DND-41 (cell line): ENCODE results near the gene IBA57.

Source experiments
- EZH2 ChIP-seq: IDR thresholded peaks from 3 replicates; pipeline ENCODE4 v1.6.1; 2012; ENCODE audit warnings: borderline replicate concordance, low read depth, mild to moderate bottlenecking, moderate library complexity, low read length, inconsistent platforms; ENCODE audit not compliant: severe bottlenecking
- TF ChIP-seq, protein P1 (sequence below): IDR thresholded peaks from 2 replicates; pipeline ENCODE4 v1.5.1; 2012; ENCODE audit warnings: borderline replicate concordance, low read length, moderate library complexity, mild to moderate bottlenecking; ENCODE audit not compliant: poor library complexity, severe bottlenecking; ENCODE audit errors: extremely low read depth

DNA sequence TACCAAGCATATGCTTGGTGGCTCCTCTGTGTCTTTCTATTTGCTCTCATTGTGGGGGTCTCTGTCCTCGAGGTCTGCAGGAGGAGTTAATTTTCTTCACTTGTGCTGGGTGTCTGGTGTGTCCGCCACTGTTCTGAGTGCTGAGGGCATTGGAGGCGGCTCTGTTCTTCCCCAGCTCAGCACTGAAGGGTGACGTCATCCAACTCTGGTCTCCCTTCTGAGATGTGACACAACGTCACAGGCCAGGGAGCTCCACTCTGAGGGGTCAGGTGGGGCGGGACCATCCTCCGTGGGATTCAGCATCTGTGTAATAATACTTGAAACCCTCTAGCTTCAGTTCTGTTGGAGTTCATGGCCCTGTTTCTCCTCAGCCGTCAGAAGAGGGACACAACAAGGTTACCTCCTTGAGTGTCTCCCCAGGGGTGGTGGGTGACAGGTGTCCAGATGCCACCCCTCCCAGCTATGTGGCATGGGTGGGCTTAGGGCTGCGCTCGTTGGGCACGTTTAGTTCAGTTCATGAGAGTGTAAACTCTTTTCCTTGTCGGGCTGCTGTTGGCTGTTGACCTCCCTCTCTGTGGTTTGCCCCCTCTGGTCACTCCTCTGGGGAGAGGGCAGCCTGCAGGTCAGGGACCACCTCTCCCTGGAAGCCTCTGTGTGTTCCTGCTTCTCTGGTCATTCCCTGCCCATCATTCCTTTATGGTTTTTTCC is 3.1 kb downstream of the IBA57 start:
- TF ChIP-seq, protein P1, sequence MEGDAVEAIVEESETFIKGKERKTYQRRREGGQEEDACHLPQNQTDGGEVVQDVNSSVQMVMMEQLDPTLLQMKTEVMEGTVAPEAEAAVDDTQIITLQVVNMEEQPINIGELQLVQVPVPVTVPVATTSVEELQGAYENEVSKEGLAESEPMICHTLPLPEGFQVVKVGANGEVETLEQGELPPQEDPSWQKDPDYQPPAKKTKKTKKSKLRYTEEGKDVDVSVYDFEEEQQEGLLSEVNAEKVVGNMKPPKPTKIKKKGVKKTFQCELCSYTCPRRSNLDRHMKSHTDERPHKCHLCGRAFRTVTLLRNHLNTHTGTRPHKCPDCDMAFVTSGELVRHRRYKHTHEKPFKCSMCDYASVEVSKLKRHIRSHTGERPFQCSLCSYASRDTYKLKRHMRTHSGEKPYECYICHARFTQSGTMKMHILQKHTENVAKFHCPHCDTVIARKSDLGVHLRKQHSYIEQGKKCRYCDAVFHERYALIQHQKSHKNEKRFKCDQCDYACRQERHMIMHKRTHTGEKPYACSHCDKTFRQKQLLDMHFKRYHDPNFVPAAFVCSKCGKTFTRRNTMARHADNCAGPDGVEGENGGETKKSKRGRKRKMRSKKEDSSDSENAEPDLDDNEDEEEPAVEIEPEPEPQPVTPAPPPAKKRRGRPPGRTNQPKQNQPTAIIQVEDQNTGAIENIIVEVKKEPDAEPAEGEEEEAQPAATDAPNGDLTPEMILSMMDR: no peak
- TF ChIP-seq EZH2: no peak
